ENCODE measurements around the gene WDR90.

DNA sequence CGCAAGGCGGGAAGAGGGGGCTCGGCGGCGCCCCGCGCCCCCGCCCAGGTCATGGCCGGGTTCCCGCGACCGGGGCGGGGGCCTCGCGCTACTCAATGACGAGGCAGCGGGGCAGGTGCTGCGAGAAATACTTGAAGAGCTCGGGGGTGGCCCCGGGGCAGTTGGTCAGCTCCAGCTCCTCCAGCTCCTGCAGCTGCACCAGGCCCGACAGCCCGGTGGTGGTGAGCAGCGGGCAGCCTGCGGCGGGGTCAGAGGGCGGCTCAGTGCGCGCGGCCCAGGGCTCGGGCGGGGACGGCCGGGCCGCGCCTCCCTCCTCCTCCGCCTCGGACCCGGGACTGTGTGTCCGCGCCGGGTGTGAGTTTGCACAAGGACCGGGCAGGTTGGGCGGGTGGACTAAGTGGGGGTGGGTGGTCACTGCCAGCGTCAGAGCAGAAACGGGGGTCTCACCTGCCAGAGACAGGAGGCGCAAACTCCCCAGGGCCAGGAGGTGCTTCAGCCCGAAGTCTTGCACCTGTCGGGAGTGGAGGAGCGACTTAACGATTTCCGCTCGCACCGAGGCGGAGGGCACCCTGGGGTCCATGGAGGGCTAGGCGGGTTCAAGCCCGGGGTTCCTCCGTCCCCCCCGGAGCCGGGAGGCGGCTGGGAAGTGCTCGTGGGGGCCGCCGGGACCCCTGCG lies 45.2 kb downstream of the WDR90 start:
- TF ChIP-seq, protein P1, sequence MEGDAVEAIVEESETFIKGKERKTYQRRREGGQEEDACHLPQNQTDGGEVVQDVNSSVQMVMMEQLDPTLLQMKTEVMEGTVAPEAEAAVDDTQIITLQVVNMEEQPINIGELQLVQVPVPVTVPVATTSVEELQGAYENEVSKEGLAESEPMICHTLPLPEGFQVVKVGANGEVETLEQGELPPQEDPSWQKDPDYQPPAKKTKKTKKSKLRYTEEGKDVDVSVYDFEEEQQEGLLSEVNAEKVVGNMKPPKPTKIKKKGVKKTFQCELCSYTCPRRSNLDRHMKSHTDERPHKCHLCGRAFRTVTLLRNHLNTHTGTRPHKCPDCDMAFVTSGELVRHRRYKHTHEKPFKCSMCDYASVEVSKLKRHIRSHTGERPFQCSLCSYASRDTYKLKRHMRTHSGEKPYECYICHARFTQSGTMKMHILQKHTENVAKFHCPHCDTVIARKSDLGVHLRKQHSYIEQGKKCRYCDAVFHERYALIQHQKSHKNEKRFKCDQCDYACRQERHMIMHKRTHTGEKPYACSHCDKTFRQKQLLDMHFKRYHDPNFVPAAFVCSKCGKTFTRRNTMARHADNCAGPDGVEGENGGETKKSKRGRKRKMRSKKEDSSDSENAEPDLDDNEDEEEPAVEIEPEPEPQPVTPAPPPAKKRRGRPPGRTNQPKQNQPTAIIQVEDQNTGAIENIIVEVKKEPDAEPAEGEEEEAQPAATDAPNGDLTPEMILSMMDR (IDR thresholded peaks at IDR 0.05) = no peak
- no peak for TF ChIP-seq POLR2A (IDR thresholded peaks at IDR 0.05)
